ENCODE data around the gene C9.
A peak's percentile ranks its signal among the peaks of the same experiment; 100 is the strongest.
"Not testable (repeated sequence)": the region's sequence is repeated elsewhere in the genome, so short reads cannot be mapped to it uniquely, and the experiment has no call there.

C9 gene

DNA sequence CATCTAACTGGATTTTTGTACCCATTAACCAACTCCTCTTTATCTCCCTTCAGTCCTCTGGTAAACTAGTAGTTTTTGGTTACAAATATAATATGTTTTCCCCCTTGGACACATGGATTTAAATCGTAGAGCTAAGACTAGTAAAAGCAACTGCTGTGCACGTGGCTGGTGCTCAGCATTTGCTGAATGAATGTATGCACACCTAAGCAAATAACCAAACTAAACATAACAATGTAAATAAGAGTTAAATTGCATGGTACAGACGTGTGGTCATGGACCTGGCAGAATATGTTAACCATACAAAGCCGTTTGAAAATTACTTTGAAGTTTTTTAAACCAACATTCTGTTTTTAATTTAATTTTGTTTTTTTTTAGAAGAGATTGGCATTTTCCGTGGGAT, 79.7 kb downstream of the C9 start:
- Histone ChIP-seq H3K27ac (ENCODE audit: low read depth, low read length, severe bottlenecking) (no peak overlapping the region), H3K36me3 (ENCODE audit: control insufficient read depth, insufficient read depth, low read length) (no peaks in the 10 kb centered on the region), H3K4me3 (ENCODE audit: extremely low read depth, insufficient read depth, low read length, poor library complexity, severe bottlenecking) (no peak overlapping the region), H3K9me3 (ENCODE audit: control insufficient read depth, low read length) (no peaks in the 10 kb centered on the region), H3K4me1 (ENCODE audit: control insufficient read depth, insufficient read depth, low read length, poor library complexity, severe bottlenecking) (no peaks in the 10 kb centered on the region)
- no CpG with 5 or more reads among the region's 5 CpGs for WGBS, 2 experiments (ENCODE audit: insufficient coverage in 2 of 2)

GRCh38 chr5:39283231-39283818, 81.0 kb downstream of the C9 start:
- WGBS, 2 experiments (ENCODE audit: insufficient coverage in 2 of 2): 27 to 40% methylated on average over 1 to 3 of the region's 3 CpGs

GRCh38 chr5:39282561-39282960, 81.7 kb downstream of the C9 start:
- H3K36me3 ChIP-seq (ENCODE audit: control insufficient read depth, insufficient read depth, low read length): no peaks in the 10 kb centered on the region
- no peaks in the 10 kb centered on the region for H3K9me3 ChIP-seq (ENCODE audit: control insufficient read depth, low read length)
- no peaks in the 10 kb centered on the region for H3K4me1 ChIP-seq (ENCODE audit: control insufficient read depth, insufficient read depth, low read length, poor library complexity, severe bottlenecking)
- no CpG with 5 or more reads among the region's 1 CpG for WGBS, 2 experiments (ENCODE audit: insufficient coverage in 2 of 2)
- no peak overlapping the region for H3K27ac ChIP-seq (ENCODE audit: low read depth, low read length, severe bottlenecking)
- H3K4me3 ChIP-seq (ENCODE audit: extremely low read depth, insufficient read depth, low read length, poor library complexity, severe bottlenecking): no peak overlapping the region

More at GRCh38 chr5:39283231-39283818, 81.0 kb downstream of the C9 start:
- Histone ChIP-seq H3K9me3 (ENCODE audit: control insufficient read depth, low read length) (no peaks in the 10 kb centered on the region), H3K4me3 (ENCODE audit: extremely low read depth, insufficient read depth, low read length, poor library complexity, severe bottlenecking) (no peak overlapping the region), H3K36me3 (ENCODE audit: control insufficient read depth, insufficient read depth, low read length) (no peaks in the 10 kb centered on the region), H3K27ac (ENCODE audit: low read depth, low read length, severe bottlenecking) (no peak overlapping the region), H3K4me1 (ENCODE audit: control insufficient read depth, insufficient read depth, low read length, poor library complexity, severe bottlenecking) (no peaks in the 10 kb centered on the region)

GRCh38 chr5:39275865-39276264, 88.4 kb downstream of the C9 start:
- not testable (repeated sequence) for H3K36me3 ChIP-seq (ENCODE audit: control insufficient read depth, insufficient read depth, low read length); H3K4me3 ChIP-seq (ENCODE audit: extremely low read depth, insufficient read depth, low read length, poor library complexity, severe bottlenecking); H3K27ac ChIP-seq (ENCODE audit: low read depth, low read length, severe bottlenecking); H3K4me1 ChIP-seq (ENCODE audit: control insufficient read depth, insufficient read depth, low read length, poor library complexity, severe bottlenecking); H3K9me3 ChIP-seq (ENCODE audit: control insufficient read depth, low read length)
- WGBS, 2 experiments (ENCODE audit: insufficient coverage in 2 of 2): 100% methylated on average over 1 of the region's 4 CpGs; no CpG with 5 or more reads in 1 of the 2 experiments

DNA sequence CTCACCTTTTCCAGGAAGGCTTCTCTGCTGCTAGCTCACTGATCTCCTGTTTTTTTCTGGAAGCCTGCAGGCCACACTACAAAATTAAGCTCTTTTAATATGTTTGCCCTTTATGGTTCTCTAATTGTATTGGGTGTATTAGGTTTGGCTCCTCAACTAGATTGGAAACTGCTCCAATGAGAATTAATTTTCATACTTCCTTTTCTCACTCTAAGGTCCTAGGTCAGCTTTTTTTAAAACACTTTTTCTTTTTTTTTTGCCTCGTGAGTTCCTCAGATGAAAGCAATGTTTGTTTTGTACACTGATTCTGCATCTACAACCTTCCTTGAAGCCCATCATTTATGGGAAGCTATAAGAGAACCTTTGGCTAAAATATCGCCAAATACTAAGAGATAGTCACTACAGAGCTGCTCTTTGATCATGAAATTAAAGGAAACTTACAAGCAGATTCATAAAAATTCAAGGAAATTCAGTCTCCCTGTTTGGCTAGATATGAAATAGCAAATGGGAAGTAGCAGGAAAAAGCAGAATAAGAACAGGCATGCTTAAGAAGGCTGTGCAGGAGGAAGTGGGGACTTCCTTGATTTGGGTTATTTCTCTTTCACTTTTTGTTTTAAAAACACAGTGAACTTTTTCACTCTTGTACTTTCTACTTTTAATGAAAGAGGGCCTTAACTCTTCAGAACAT, 89.8 kb downstream of the C9 start:
- no peak overlapping the region for H3K4me3 ChIP-seq (ENCODE audit: extremely low read depth, insufficient read depth, low read length, poor library complexity, severe bottlenecking)
- no peaks in the 10 kb centered on the region for H3K36me3 ChIP-seq (ENCODE audit: control insufficient read depth, insufficient read depth, low read length)
- whole genome bisulfite sequencing, 2 experiments (ENCODE audit: insufficient coverage in 2 of 2): 100% methylated on average over 1 of the region's 2 CpGs; no CpG with 5 or more reads in 1 of the 2 experiments
- H3K9me3 ChIP-seq (ENCODE audit: control insufficient read depth, low read length): no peaks in the 10 kb centered on the region
- H3K27ac ChIP-seq (ENCODE audit: low read depth, low read length, severe bottlenecking): no peak overlapping the region
- no peaks in the 10 kb centered on the region for H3K4me1 ChIP-seq (ENCODE audit: control insufficient read depth, insufficient read depth, low read length, poor library complexity, severe bottlenecking)

DNA sequence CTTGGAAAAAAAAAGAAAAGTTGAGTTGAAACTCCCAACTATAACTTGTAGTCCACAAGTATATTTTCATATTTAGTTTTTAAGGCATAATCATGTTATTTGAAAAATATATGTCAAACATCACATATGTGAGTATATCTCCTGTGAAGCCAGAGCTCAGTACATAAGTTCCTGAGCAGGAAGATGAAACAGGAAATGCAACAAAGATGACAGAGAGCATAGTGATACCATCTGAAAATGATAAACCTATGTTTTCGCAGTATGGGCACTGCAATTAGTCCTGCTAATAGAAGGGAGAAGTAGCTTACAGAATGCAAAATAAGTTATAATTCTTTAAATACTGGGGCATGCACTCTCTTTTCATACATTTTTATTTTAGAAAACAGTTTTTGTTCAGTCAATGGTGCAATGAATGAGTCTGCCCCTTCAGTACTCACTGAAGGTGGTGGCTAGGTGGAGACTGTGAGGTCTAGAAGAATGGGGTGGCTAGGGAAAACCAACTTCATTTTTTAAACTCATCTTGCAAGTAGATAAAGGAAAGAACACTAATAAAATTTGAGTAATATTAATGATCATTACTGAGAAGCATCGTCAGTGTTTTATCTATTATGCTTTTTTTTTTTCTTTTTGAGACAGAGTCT, 90.9 kb downstream of the C9 start:
- Histone ChIP-seq H3K36me3 (ENCODE audit: control insufficient read depth, insufficient read depth, low read length) (no peaks in the 10 kb centered on the region), H3K4me1 (ENCODE audit: control insufficient read depth, insufficient read depth, low read length, poor library complexity, severe bottlenecking) (no peaks in the 10 kb centered on the region), H3K4me3 (ENCODE audit: extremely low read depth, insufficient read depth, low read length, poor library complexity, severe bottlenecking) (no peak overlapping the region), H3K27ac (ENCODE audit: low read depth, low read length, severe bottlenecking) (no peak overlapping the region), H3K9me3 (ENCODE audit: control insufficient read depth, low read length) (no peaks in the 10 kb centered on the region)
- 75% methylated on average over 1 of the region's 2 CpGs; no CpG with 5 or more reads in 1 of the 2 experiments for WGBS, 2 experiments (ENCODE audit: insufficient coverage in 2 of 2)

DNA sequence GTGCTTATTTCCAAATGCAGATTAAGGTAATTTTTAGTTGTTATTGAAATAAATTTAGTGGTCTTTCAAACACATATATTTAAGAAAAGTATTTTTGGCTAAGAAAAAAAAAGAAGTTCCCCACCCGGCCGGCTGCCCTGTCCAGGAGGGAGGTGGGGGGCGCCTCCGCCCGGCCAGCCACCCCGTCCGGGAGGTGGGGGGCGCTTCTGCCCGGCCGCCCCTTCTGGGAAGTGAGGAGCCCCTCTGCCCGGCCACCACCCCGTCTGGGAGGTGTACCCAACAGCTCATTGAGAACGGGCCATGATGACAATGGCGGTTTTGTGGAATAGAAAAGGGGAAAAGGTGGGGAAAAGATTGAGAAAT, 91.4 kb downstream of the C9 start:
- H3K4me3 ChIP-seq (ENCODE audit: extremely low read depth, insufficient read depth, low read length, poor library complexity, severe bottlenecking); H3K4me1 ChIP-seq (ENCODE audit: control insufficient read depth, insufficient read depth, low read length, poor library complexity, severe bottlenecking); H3K9me3 ChIP-seq (ENCODE audit: control insufficient read depth, low read length); H3K36me3 ChIP-seq (ENCODE audit: control insufficient read depth, insufficient read depth, low read length); H3K27ac ChIP-seq (ENCODE audit: low read depth, low read length, severe bottlenecking): not testable (repeated sequence)
- WGBS, 2 experiments (ENCODE audit: insufficient coverage in 2 of 2): 85 to 100% methylated on average over 1 to 3 of the region's 14 CpGs

DNA sequence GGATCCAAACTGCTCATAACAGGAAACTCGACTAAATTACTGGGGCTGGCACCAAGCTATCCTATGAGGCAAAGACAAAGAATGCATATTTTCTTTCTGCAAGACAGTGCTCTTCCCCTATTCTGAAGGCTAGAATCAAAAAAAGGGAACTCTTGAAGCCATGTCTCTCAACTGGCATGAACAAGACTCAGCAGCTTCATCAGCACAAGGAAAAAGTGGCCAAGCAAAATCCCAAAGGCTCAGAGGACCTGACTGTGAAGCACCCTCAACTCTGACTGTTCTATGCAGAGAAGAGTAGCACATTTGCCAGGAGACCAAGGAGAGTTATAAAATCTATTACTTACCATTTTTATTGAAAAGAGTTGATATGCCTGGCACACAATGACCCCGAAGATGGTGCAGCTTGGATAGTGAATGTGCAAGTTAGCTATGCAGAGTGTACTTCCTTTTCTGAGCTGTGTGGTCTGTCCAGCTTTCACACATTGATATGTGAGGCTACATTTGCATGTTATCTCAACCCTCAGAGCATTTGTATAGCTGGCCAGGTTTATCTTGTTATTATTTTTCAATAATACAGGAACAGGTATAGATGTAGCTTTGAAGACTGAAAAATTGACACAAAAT, 94.0 kb downstream of the C9 start:
- WGBS, 2 experiments (ENCODE audit: insufficient coverage in 2 of 2): 100% methylated on average over 1 of the region's 2 CpGs
- no peak overlapping the region for H3K4me3 ChIP-seq (ENCODE audit: extremely low read depth, insufficient read depth, low read length, poor library complexity, severe bottlenecking)
- no peaks in the 10 kb centered on the region for H3K9me3 ChIP-seq (ENCODE audit: control insufficient read depth, low read length)
- peaks cover 3% of the 10 kb centered on the region for H3K4me1 ChIP-seq (ENCODE audit: control insufficient read depth, insufficient read depth, low read length, poor library complexity, severe bottlenecking)
- H3K36me3 ChIP-seq (ENCODE audit: control insufficient read depth, insufficient read depth, low read length): no peaks in the 10 kb centered on the region
- H3K27ac ChIP-seq (ENCODE audit: low read depth, low read length, severe bottlenecking): no peak overlapping the region

DNA sequence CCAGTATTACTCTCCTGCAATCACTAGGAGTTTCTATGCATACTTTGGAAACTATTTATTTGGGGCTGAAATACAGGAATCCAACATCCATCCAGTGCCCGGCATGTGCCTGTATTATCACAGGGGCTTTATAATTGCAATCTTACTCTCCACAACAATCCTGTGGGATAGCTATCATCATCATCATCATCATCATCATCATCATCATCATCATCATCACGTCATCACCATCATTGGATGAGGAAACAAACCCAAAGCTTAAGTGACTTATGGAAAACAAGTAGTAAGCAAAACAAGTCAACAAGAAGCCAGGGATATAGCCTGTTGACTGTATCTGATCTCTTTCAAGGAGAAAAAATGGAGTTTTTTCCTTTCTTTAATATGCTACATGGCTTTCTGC, 97.1 kb downstream of the C9 start:
- Histone ChIP-seq H3K4me1 (ENCODE audit: control insufficient read depth, insufficient read depth, low read length, poor library complexity, severe bottlenecking) (peaks cover 3% of the 10 kb centered on the region), H3K36me3 (ENCODE audit: control insufficient read depth, insufficient read depth, low read length) (no peaks in the 10 kb centered on the region), H3K27ac (ENCODE audit: low read depth, low read length, severe bottlenecking) (no peak overlapping the region), H3K9me3 (ENCODE audit: control insufficient read depth, low read length) (no peaks in the 10 kb centered on the region), H3K4me3 (ENCODE audit: extremely low read depth, insufficient read depth, low read length, poor library complexity, severe bottlenecking) (no peak overlapping the region)
- WGBS, 2 experiments (ENCODE audit: insufficient coverage in 2 of 2): 100% methylated on average over 1 of the region's 2 CpGs

DNA sequence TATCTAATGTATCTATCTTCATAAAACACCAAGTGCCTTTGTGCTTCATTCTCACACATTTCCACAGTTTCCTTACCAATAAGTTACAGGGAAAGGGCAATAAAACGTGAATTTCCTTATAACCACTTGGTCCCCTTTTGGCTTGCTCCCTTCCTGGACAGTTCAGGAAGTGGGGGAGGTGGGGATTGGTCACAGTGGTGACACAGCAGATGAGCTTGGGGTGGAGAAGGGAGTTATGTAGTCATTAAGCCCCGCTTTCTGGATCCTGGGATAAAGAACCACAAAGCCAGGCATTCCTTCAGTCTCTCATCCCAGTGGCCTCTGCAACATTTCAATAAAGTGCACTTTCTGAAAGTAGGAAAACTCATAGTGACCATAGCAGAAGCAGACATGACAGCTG, 97.9 kb downstream of the C9 start:
- WGBS, 2 experiments (ENCODE audit: insufficient coverage in 2 of 2): 0% methylated on average over 1 of the region's 2 CpGs; no CpG with 5 or more reads in 1 of the 2 experiments
- no peak overlapping the region for H3K4me3 ChIP-seq (ENCODE audit: extremely low read depth, insufficient read depth, low read length, poor library complexity, severe bottlenecking)
- H3K27ac ChIP-seq (ENCODE audit: low read depth, low read length, severe bottlenecking): peak overlapping the region; percentile 43

More for the DNA sequence above, 97.9 kb downstream of the C9 start:
- no peaks in the 10 kb centered on the region for H3K36me3 ChIP-seq (ENCODE audit: control insufficient read depth, insufficient read depth, low read length)
- H3K4me1 ChIP-seq (ENCODE audit: control insufficient read depth, insufficient read depth, low read length, poor library complexity, severe bottlenecking): peaks cover 3% of the 10 kb centered on the region
- H3K9me3 ChIP-seq (ENCODE audit: control insufficient read depth, low read length): no peaks in the 10 kb centered on the region
